T-helper 2 cell (primary cell): ENCODE measurements around the gene ZFX.

Experiments
- DNase-seq, 5 experiments: peaks; one replicate each; pipeline versions ENCODE4 v3.0.0 to v3.0.0-alpha.2; 2012 to 2022

Gene ZFX

GRCh38 chrX:24203072-24203808, 53.7 kb downstream of the ZFX start:
- peak in 2 of 5 experiments; percentile 0 to 12 for DNase-seq

GRCh38 chrX:24204331-24204730, 54.8 kb downstream of the ZFX start:
- no peak for DNase-seq

GRCh38 chrX:24204958-24205357, 55.4 kb downstream of the ZFX start:
- DNase-seq, result no peak

- DNase-seq, result no peak
These were observed 58.3 kb downstream of the ZFX start for GRCh38 chrX:24207826-24208225.

GRCh38 chrX:24208496-24209240, 59.1 kb downstream of the ZFX start:
- DNase-seq, result no peak

- DNase-seq, result no peak
These were observed 60.7 kb downstream of the ZFX start for GRCh38 chrX:24210190-24210589.

- DNase-seq, result no peak
These were observed 65.0 kb downstream of the ZFX start for GRCh38 chrX:24214568-24214967.

GRCh38 chrX:24215272-24215671, 65.7 kb downstream of the ZFX start:
- DNase-seq, result no peak

GRCh38 chrX:24216037-24216436, 66.5 kb downstream of the ZFX start:
- no peak for DNase-seq

- no peak for DNase-seq
These were observed 67.3 kb downstream of the ZFX start for GRCh38 chrX:24216827-24217226.

GRCh38 chrX:24219320-24219719, 69.8 kb downstream of the ZFX start:
- no peak for DNase-seq

- DNase-seq, result no peak
These were observed 72.3 kb downstream of the ZFX start for GRCh38 chrX:24221872-24222271.

- no peak for DNase-seq
These were observed 75.7 kb downstream of the ZFX start for GRCh38 chrX:24225265-24225664.

- no peak for DNase-seq
These were observed 76.6 kb downstream of the ZFX start for GRCh38 chrX:24226176-24226575.

GRCh38 chrX:24228596-24228995, 79.1 kb downstream of the ZFX start:
- DNase-seq, result no peak

GRCh38 chrX:24229400-24229879, 79.9 kb downstream of the ZFX start:
- no peak for DNase-seq

- DNase-seq, result no peak
These were observed 80.4 kb downstream of the ZFX start for GRCh38 chrX:24229976-24230375.

GRCh38 chrX:24231131-24231540, 81.6 kb downstream of the ZFX start:
- peak in 1 of 5 experiments; percentile 31 for DNase-seq

- no peak for DNase-seq
These were observed 82.2 kb downstream of the ZFX start for GRCh38 chrX:24231641-24232179.

- no peak for DNase-seq
These were observed 83.3 kb downstream of the ZFX start for GRCh38 chrX:24232796-24233195.

GRCh38 chrX:24235084-24235710, 85.7 kb downstream of the ZFX start:
- DNase-seq, result peak in 1 of 5 experiments; percentile 19

- DNase-seq, result peak in 1 of 5 experiments; percentile 32
These were observed 92.5 kb downstream of the ZFX start for GRCh38 chrX:24241822-24242648.
